GM18873 (cell line): ENCODE results near the gene PHYHD1.

Experiments used
- ATAC-seq: cut with Tn5 transposase; IDR thresholded peaks from one replicate; pipeline ENCODE4 v1.9.1; 2021; ENCODE audit warnings: mild to moderate bottlenecking, moderate library complexity, moderate number of reproducible peaks; ENCODE audit not compliant: unreplicated experiment, low FRiP score

PHYHD1 gene

GRCh38 chr9:128899566-128900322 is 21.0 kb upstream of the PHYHD1 start:
- no peak for ATAC-seq

GRCh38 chr9:128901379-128901778 is 19.4 kb upstream of the PHYHD1 start:
- ATAC-seq = no peak

GRCh38 chr9:128901822-128902221 is 19.0 kb upstream of the PHYHD1 start:
- ATAC-seq = no peak

GRCh38 chr9:128902351-128903078 is 18.3 kb upstream of the PHYHD1 start:
- ATAC-seq = peak; percentile 81

- no peak for ATAC-seq
These were observed 17.7 kb upstream of the PHYHD1 start for GRCh38 chr9:128903079-128903461.

- ATAC-seq = no peak
These were observed 16.7 kb upstream of the PHYHD1 start for GRCh38 chr9:128903871-128904620.

- no peak for ATAC-seq
These were observed 14.8 kb upstream of the PHYHD1 start for GRCh38 chr9:128905964-128906363.

- no peak for ATAC-seq
These were observed 14.0 kb upstream of the PHYHD1 start for GRCh38 chr9:128906741-128907140.

GRCh38 chr9:128908372-128908771 is 12.4 kb upstream of the PHYHD1 start:
- ATAC-seq = no peak

GRCh38 chr9:128909859-128910258 is 10.9 kb upstream of the PHYHD1 start:
- ATAC-seq = no peak

- ATAC-seq = no peak
These were observed 9.9 kb upstream of the PHYHD1 start for GRCh38 chr9:128910906-128911305.

- ATAC-seq = no peak
These were observed 9.2 kb upstream of the PHYHD1 start for GRCh38 chr9:128911529-128912035.

- no peak for ATAC-seq
These were observed 8.4 kb upstream of the PHYHD1 start for GRCh38 chr9:128912270-128912853.

GRCh38 chr9:128913048-128913900 is 7.5 kb upstream of the PHYHD1 start:
- ATAC-seq = no peak

- no peak for ATAC-seq
These were observed 6.6 kb upstream of the PHYHD1 start for GRCh38 chr9:128913995-128914772.

GRCh38 chr9:128916204-128916603 is 4.6 kb upstream of the PHYHD1 start:
- ATAC-seq = no peak

- no peak for ATAC-seq
These were observed 4.0 kb upstream of the PHYHD1 start for GRCh38 chr9:128916745-128917144.

GRCh38 chr9:128917151-128917849 is 3.5 kb upstream of the PHYHD1 start:
- ATAC-seq = no peak
